AG09309 (cell line): Measurements from ENCODE around the gene ITPA.

Experiments
- DNase-seq: peaks from one replicate; pipeline ENCODE4 v3.0.0-alpha.2; 2010; ENCODE audit warnings: low read depth
- H3K4me3 ChIP-seq: 2 replicates; pipeline ENCODE4 v1.5.1; 2011; ENCODE audit warnings: mild to moderate bottlenecking, low read depth, low read length, moderate library complexity; ENCODE audit not compliant: control insufficient read depth
- TF ChIP-seq, protein P1 (sequence below): IDR thresholded peaks from 2 replicates; pipeline ENCODE4 v1.5.1; 2011; ENCODE audit warnings: mild to moderate bottlenecking, low read depth, low read length, inconsistent platforms; ENCODE audit not compliant: insufficient read depth, control insufficient read depth; ENCODE audit errors: missing control alignments

The ITPA gene

GRCh38 chr20:3228750-3229032 is 19.4 kb downstream of the ITPA start:
- TF ChIP-seq, protein P1, sequence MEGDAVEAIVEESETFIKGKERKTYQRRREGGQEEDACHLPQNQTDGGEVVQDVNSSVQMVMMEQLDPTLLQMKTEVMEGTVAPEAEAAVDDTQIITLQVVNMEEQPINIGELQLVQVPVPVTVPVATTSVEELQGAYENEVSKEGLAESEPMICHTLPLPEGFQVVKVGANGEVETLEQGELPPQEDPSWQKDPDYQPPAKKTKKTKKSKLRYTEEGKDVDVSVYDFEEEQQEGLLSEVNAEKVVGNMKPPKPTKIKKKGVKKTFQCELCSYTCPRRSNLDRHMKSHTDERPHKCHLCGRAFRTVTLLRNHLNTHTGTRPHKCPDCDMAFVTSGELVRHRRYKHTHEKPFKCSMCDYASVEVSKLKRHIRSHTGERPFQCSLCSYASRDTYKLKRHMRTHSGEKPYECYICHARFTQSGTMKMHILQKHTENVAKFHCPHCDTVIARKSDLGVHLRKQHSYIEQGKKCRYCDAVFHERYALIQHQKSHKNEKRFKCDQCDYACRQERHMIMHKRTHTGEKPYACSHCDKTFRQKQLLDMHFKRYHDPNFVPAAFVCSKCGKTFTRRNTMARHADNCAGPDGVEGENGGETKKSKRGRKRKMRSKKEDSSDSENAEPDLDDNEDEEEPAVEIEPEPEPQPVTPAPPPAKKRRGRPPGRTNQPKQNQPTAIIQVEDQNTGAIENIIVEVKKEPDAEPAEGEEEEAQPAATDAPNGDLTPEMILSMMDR = no peak
- DNase-seq = no peak
- H3K4me3 ChIP-seq = no peak overlapping the region

DNA sequence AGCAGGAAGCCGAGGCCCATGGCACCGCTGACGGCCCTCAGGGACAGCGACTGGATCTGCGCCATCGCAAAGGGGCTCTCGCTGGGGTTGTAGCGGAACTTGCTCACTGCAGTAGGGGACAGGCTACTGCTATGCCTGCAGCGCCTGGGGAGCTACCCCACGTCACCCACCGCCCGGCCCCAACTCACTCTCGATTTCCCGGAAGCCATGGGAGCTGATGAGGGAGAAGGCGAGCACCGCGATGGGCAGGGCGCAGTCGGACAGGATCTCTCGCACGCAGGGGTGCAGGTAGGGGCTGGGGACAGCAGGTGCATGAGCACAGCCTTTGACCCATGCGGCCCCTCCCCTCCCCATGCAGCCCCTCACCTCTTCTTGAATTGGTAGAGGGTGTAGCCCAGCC is 19.9 kb downstream of the ITPA start:
- TF ChIP-seq, protein P1 = no peak
- no peak overlapping the region for H3K4me3 ChIP-seq
- no peak for DNase-seq

GRCh38 chr20:3229798-3230197 is 20.5 kb downstream of the ITPA start:
- TF ChIP-seq, protein P1 = no peak

GRCh38 chr20:3231116-3231515 is 21.8 kb downstream of the ITPA start:
- TF ChIP-seq, protein P1 = no peak
- DNase-seq = no peak
- H3K4me3 ChIP-seq = no peak overlapping the region

More at GRCh38 chr20:3229798-3230197, 20.5 kb downstream of the ITPA start:
- no peak overlapping the region for H3K4me3 ChIP-seq
- no peak for DNase-seq

- DNase-seq = no peak
- no peak overlapping the region for H3K4me3 ChIP-seq
- TF ChIP-seq, protein P1 = no peak
These were observed 22.7 kb downstream of the ITPA start for GRCh38 chr20:3231889-3232588.

- TF ChIP-seq, protein P1 = no peak
- no peak for DNase-seq
- no peak overlapping the region for H3K4me3 ChIP-seq
These were observed 24.1 kb downstream of the ITPA start for GRCh38 chr20:3233131-3233990.
